SK-N-SH (cell line): ENCODE measurements around the gene PDE4B. TPM values are rescaled to one million over a fixed set of nuclear protein-coding genes. Genes with fewer than 3 reads are reported as not detected.

Experiments
- CTCF ChIA-PET: fragments of 300-600, 350-600 bp; formaldehyde crosslinking; extraction: SDS; loops from one replicate; lab custom pipeline; 2021; lab: Yijun Ruan, JAX
- POLR2A ChIA-PET: fragments of 350-600 bp; sonication (Branson Sonifier 250); formaldehyde crosslinking; extraction: SDS; loops from one replicate; lab custom pipeline; 2020; ENCODE audit warnings: antibody characterized with exemption, inconsistent platforms; lab: Yijun Ruan, JAX
- DNase-seq: peaks from one replicate; pipeline ENCODE4 v3.0.0; 2012
- H2AFZ ChIP-seq: fragments of 200-600 bp; sonication (generic); 2 replicates; pipeline ENCODE4 v1.8.1; 2016; ENCODE audit warnings: antibody characterized with exemption, mild to moderate bottlenecking, low read depth
- H3F3A ChIP-seq: fragments of 200-600 bp; sonication (generic); replicated peaks from 2 replicates; pipeline ENCODE3; 2016; ENCODE audit warnings: antibody characterized with exemption, mild to moderate bottlenecking; ENCODE audit not compliant: insufficient read depth
- H3K27ac ChIP-seq, 2 experiments: fragments of 200-500 bp in 1 of 2; fragments of 200-600 bp in 1 of 2; sonication (Bioruptor generic) in 1 of 2; sonication (generic), shearing (Covaris generic) in 1 of 2; 2 replicates each; pipeline versions ENCODE4 v1.5.1 to v1.6.1; 2014 to 2016; ENCODE audit warnings: low read depth in 2 of 2, inconsistent platforms in 1 of 2, low read length in 1 of 2, mild to moderate bottlenecking in 1 of 2, mixed read lengths in 1 of 2
- H3K27me3 ChIP-seq: fragments of 200-600 bp; sonication (generic), shearing (Covaris generic); 2 replicates; pipeline ENCODE4 v1.6.1; 2016; ENCODE audit warnings: mixed run types; ENCODE audit not compliant: insufficient read depth
- H3K36me3 ChIP-seq, 2 experiments: fragments of 200-500 bp in 1 of 2; fragments of 200-600 bp in 1 of 2; sonication (Bioruptor generic) in 1 of 2; sonication (generic) in 1 of 2; replicated peaks in 1 of 2; 2 replicates each; pipeline versions ENCODE3 to v1.5.1; 2014 to 2016; ENCODE audit warnings: low read length in 1 of 2, mild to moderate bottlenecking in 1 of 2; ENCODE audit not compliant: insufficient read depth in 2 of 2, control insufficient read depth in 1 of 2
- H3K4me1 ChIP-seq, 2 experiments: fragments of 200-500 bp in 1 of 2; fragments of 200-600 bp in 1 of 2; sonication (Bioruptor generic) in 1 of 2; sonication (generic), shearing (Covaris generic) in 1 of 2; 2 replicates each; pipeline versions ENCODE4 v1.5.1 to v1.6.1; 2014 to 2016; ENCODE audit warnings: low read depth in 1 of 2, low read length in 1 of 2, mixed run types in 1 of 2; ENCODE audit not compliant: insufficient read depth in 2 of 2, control insufficient read depth in 1 of 2
- H3K4me2 ChIP-seq: fragments of 200-600 bp; sonication (generic), shearing (Covaris generic); 2 replicates; pipeline ENCODE4 v1.6.1; 2017; ENCODE audit warnings: mixed run types
- H3K4me3 ChIP-seq, 2 experiments: fragments of 200-500 bp in 1 of 2; fragments of 200-600 bp in 1 of 2; sonication (Bioruptor generic) in 1 of 2; sonication (generic), shearing (Covaris generic) in 1 of 2; 2 replicates each; pipeline versions ENCODE4 v1.5.1 to v1.8.1; 2014 to 2016; ENCODE audit warnings: low read depth in 2 of 2, inconsistent platforms in 1 of 2, low read length in 1 of 2, mild to moderate bottlenecking in 1 of 2, mixed read lengths in 1 of 2, moderate library complexity in 1 of 2
- H3K79me2 ChIP-seq: fragments of 200-600 bp; sonication (generic); 2 replicates; pipeline ENCODE4 v1.8.1; 2017; ENCODE audit warnings: mild to moderate bottlenecking; ENCODE audit not compliant: insufficient read depth
- H3K9ac ChIP-seq: fragments of 200-600 bp; sonication (generic); 2 replicates; pipeline ENCODE4 v1.6.1; 2017; ENCODE audit warnings: mixed run types
- H3K9me2 ChIP-seq: fragments of 200-600 bp; sonication (generic); 2 replicates; pipeline ENCODE4 v1.6.1; 2017; ENCODE audit warnings: mixed run types
- H3K9me3 ChIP-seq: fragments of 200-600 bp; sonication (generic); 2 replicates; pipeline ENCODE4 v1.6.1; 2017; ENCODE audit warnings: mixed run types, mild to moderate bottlenecking, moderate library complexity
- H4K20me1 ChIP-seq: fragments of 200-600 bp; sonication (generic); 2 replicates; pipeline ENCODE4 v1.6.1; 2017; ENCODE audit warnings: mild to moderate bottlenecking, mixed run types; ENCODE audit not compliant: insufficient read depth
- CHD2 ChIP-seq: fragments of 150-350 bp; IDR thresholded peaks from 2 replicates; pipeline ENCODE4 v1.6.1; 2018; ENCODE audit warnings: low read length; ENCODE audit not compliant: partially characterized antibody
- ELF1 ChIP-seq: IDR thresholded peaks from 2 replicates; pipeline ENCODE4 v1.4.0; 2012
- EZH2phosphoT487 ChIP-seq: fragments of 200-600 bp; sonication (generic); IDR thresholded peaks from 2 replicates; pipeline ENCODE4 v1.6.1; 2017; ENCODE audit warnings: low read depth, mixed run types, mild to moderate bottlenecking, antibody characterized with exemption, moderate library complexity, borderline replicate concordance
- GATA2 ChIP-seq: sonication (generic); formaldehyde crosslinking; IDR thresholded peaks from 2 replicates; pipeline ENCODE4 v1.5.0; 2020; ENCODE audit warnings: mild to moderate bottlenecking, missing genetic modification reagents
- IRF3 ChIP-seq: fragments of 150-350 bp; IDR thresholded peaks from 2 replicates; pipeline ENCODE4 v1.6.1; 2016; ENCODE audit warnings: mild to moderate bottlenecking, low read depth, low read length
- MEF2A ChIP-seq: IDR thresholded peaks from 2 replicates; pipeline ENCODE4 v1.4.0; 2012; ENCODE audit warnings: low read depth, borderline replicate concordance
- NFIC ChIP-seq: IDR thresholded peaks from 2 replicates; pipeline ENCODE4 v1.4.0; 2012; ENCODE audit warnings: borderline replicate concordance
- NRF1 ChIP-seq: IDR thresholded peaks from 2 replicates; pipeline ENCODE4 v1.6.1; 2012; ENCODE audit warnings: low read depth, mild to moderate bottlenecking, low read length
- POLR2AphosphoS5 ChIP-seq: IDR thresholded peaks from 2 replicates; pipeline ENCODE4 v1.6.1; 2012; ENCODE audit warnings: low read depth, low read length
- RCOR1 ChIP-seq: fragments of 150-350 bp; IDR thresholded peaks from 2 replicates; pipeline ENCODE4 v1.6.1; 2017; ENCODE audit warnings: antibody characterized with exemption, low read length
- RFX5 ChIP-seq: IDR thresholded peaks from 2 replicates; pipeline ENCODE4 v1.6.1; 2012; ENCODE audit warnings: mild to moderate bottlenecking, improper control_type of control experiment, low read length
- SMC3 ChIP-seq: IDR thresholded peaks from 2 replicates; pipeline ENCODE4 v1.6.1; 2012; ENCODE audit warnings: low read depth, low read length, improper control_type of control experiment
- TAF1 ChIP-seq: IDR thresholded peaks from 2 replicates; pipeline ENCODE4 v1.6.1; 2012; ENCODE audit warnings: low read depth, mild to moderate bottlenecking, low read length, moderate library complexity, borderline replicate concordance
- TCF12 ChIP-seq: IDR thresholded peaks from 2 replicates; pipeline ENCODE4 v1.4.0; 2012
- USF1 ChIP-seq: IDR thresholded peaks from 2 replicates; pipeline ENCODE4 v1.4.0; 2012; ENCODE audit warnings: low read depth, borderline replicate concordance
- USF2 ChIP-seq: fragments of 150-350 bp; IDR thresholded peaks from 2 replicates; pipeline ENCODE4 v1.6.1; 2017; ENCODE audit warnings: antibody characterized with exemption, low read length, low read depth, borderline replicate concordance
- WGBS: methylation state at CpG from one replicate; pipeline ENCODE4 v1.1.6; 2017; ENCODE audit warnings: low lambda C conversion rate; 5-methylcytosine and 5-hydroxymethylcytosine counted together
- polyA plus RNA-seq, 3 experiments: library from polyadenylated mRNA; depleted of rRNA; stranded (reverse); fragments of >200 nt; gene quantifications; 2 replicates each; pipeline ENCODE4 v1.2.3, GENCODE V29; 2012

The PDE4B gene
- polyA plus RNA-seq, 1 of the 3 experiments (the other 2 are of a cell fraction) = 1.9 TPM

- Histone ChIP-seq H3K4me1 (peaks cover 8 to 31% of the 10 kb centered on the region in 2 experiments; a peak in 3 of 4 replicates), H3K4me2 (no peak overlapping the region), H3K4me3 (no peak overlapping the region), H2AFZ (no peak overlapping the region), H3K9ac (no peak overlapping the region), H3K9me3 (no peaks in the 10 kb centered on the region), H3K36me3 (no peaks in the 10 kb centered on the region), H4K20me1 (no peaks in the 10 kb centered on the region), H3K79me2 (no peaks in the 10 kb centered on the region), H3K9me2 (no peaks in the 10 kb centered on the region)
- no peak for DNase-seq
- POLR2A ChIA-PET = no interaction called here
- 83% methylated on average over 5 of the region's 5 CpGs for WGBS
- no peak for TF ChIP-seq TAF1
- TF ChIP-seq POLR2AphosphoS5 = no peak
- no peak for TF ChIP-seq IRF3
- TF ChIP-seq EZH2phosphoT487 = no peak
- no peak for TF ChIP-seq MEF2A
- no peak for TF ChIP-seq USF2
- no peak for TF ChIP-seq NRF1
- TF ChIP-seq GATA2 = no peak
- TF ChIP-seq SMC3 = no peak
- TF ChIP-seq ELF1 = no peak
- no peak for TF ChIP-seq USF1
- TF ChIP-seq RCOR1 = no peak
- TF ChIP-seq TCF12 = no peak
- TF ChIP-seq CHD2 = no peak
- TF ChIP-seq RFX5 = no peak
- TF ChIP-seq NFIC = no peak
- TF ChIP-seq, all 33 proteins: peak for 0
- Histone ChIP-seq H3K27ac (peak overlapping the region in 1 of 2 experiments; percentile 56; a peak in 1 of 4 replicates), H3K27me3 (no peaks in the 10 kb centered on the region), H3F3A (peaks cover 4% of the 10 kb centered on the region)
- CTCF ChIA-PET = interaction anchor here (0.6 to 11.7 kb wide), 5 partner anchors 10 to 242 kb away, joined by 3 to 203 read pairs (median 3); no protein-coding TSS in a partner anchor
These were observed 445.2 kb downstream of the PDE4B start for GRCh38 chr1:66237722-66238479.
